NK-92 (cell line): ENCODE measurements around the gene PPEF2.
"Not testable (repeated sequence)": the region's sequence is repeated elsewhere in the genome, so short reads cannot be mapped to it uniquely, and the experiment has no call there.

Experiments used
- DNase-seq: peaks from one replicate; lab custom pipeline; 2025; ENCODE audit not compliant: unreplicated experiment; lab: John Stamatoyannopoulos, UW

Gene PPEF2

GRCh38 chr4:75898536-75898935 lies 3.7 kb downstream of the PPEF2 start:
- no peak for DNase-seq

- DNase-seq = no peak
These were observed 6.4 kb downstream of the PPEF2 start for GRCh38 chr4:75895744-75896314.

- DNase-seq = no peak
These were observed 9.7 kb downstream of the PPEF2 start for GRCh38 chr4:75892508-75892907.

- no peak for DNase-seq
These were observed 10.6 kb downstream of the PPEF2 start for GRCh38 chr4:75891611-75892010.

- DNase-seq = no peak
These were observed 12.6 kb downstream of the PPEF2 start for GRCh38 chr4:75889537-75890199.

GRCh38 chr4:75886104-75886503 lies 16.1 kb downstream of the PPEF2 start:
- no peak for DNase-seq

- DNase-seq = no peak
These were observed 20.8 kb downstream of the PPEF2 start for GRCh38 chr4:75881476-75881875.

- no peak for DNase-seq
These were observed 22.0 kb downstream of the PPEF2 start for GRCh38 chr4:75880278-75880677.

- DNase-seq = no peak
These were observed 24.0 kb downstream of the PPEF2 start for GRCh38 chr4:75878246-75878756.

- no peak for DNase-seq
These were observed 26.0 kb downstream of the PPEF2 start for GRCh38 chr4:75876218-75876617.

GRCh38 chr4:75869100-75869499 lies 33.2 kb downstream of the PPEF2 start:
- no peak for DNase-seq

- DNase-seq = no peak
These were observed 35.1 kb downstream of the PPEF2 start for GRCh38 chr4:75867130-75867529.

GRCh38 chr4:75860606-75861005 lies 41.6 kb downstream of the PPEF2 start:
- no peak for DNase-seq

- DNase-seq = no peak
These were observed 43.5 kb downstream of the PPEF2 start for GRCh38 chr4:75858721-75859120.

- no peak for DNase-seq
These were observed 52.8 kb downstream of the PPEF2 start for GRCh38 chr4:75849461-75849860.

- DNase-seq = no peak
These were observed 53.4 kb downstream of the PPEF2 start for GRCh38 chr4:75848891-75849290.

- not testable (repeated sequence) for DNase-seq
These were observed 54.0 kb downstream of the PPEF2 start for GRCh38 chr4:75848171-75848760.

- no peak for DNase-seq
These were observed 56.3 kb downstream of the PPEF2 start for GRCh38 chr4:75845992-75846391.

GRCh38 chr4:75844151-75844662 lies 58.0 kb downstream of the PPEF2 start:
- DNase-seq = no peak

- DNase-seq = no peak
These were observed 58.7 kb downstream of the PPEF2 start for GRCh38 chr4:75843596-75843995.

- DNase-seq = no peak
These were observed 60.4 kb downstream of the PPEF2 start for GRCh38 chr4:75841641-75842520.
